H1 (cell line): ENCODE results near the gene CGREF1. TPM values are rescaled to one million over a fixed set of nuclear protein-coding genes. Genes with fewer than 3 reads are reported as not detected.
"Not testable (repeated sequence)": the region's sequence is repeated elsewhere in the genome, so short reads cannot be mapped to it uniquely, and the experiment has no call there.

Source experiments
- CTCF ChIA-PET: fragments of 300-600 bp; sonication (Branson Sonifier 250); formaldehyde crosslinking; loops from one replicate; lab custom pipeline; 2021; ENCODE audit not compliant: partially characterized antibody; lab: Charles Lee
- POLR2A ChIA-PET: fragments of 300-600 bp; sonication (Branson Sonifier 250); formaldehyde crosslinking; loops from one replicate; lab custom pipeline; 2021; ENCODE audit warnings: inconsistent platforms; ENCODE audit not compliant: partially characterized antibody; lab: Charles Lee
- DNase-seq, 2 experiments: peaks; one replicate each; pipeline versions ENCODE4 v3.0.0 to v3.0.0-alpha.2; 2010 to 2022; ENCODE audit warnings: low spot score in 2 of 2, low read depth in 1 of 2, mixed read lengths in 1 of 2
- FAIRE-seq: peaks from 2 replicates; lab custom pipeline; 2011; peaks lifted over from hg19 to GRCh38; lab: Jason Lieb, UNC
- H2AFZ ChIP-seq: 2 replicates; pipeline ENCODE4 v1.8.1; 2012; ENCODE audit warnings: low read length, inconsistent platforms
- H2AK5ac ChIP-seq: 2 replicates; pipeline ENCODE4 v1.6.1; 2013; ENCODE audit warnings: low read depth, low read length
- H2BK120ac ChIP-seq: replicated peaks from 2 replicates; pipeline ENCODE3; 2013; ENCODE audit warnings: low read depth, low read length, inconsistent platforms
- H2BK12ac ChIP-seq: 2 replicates; pipeline ENCODE4 v1.6.1; 2013; ENCODE audit warnings: low read depth, low read length
- H2BK15ac ChIP-seq: 2 replicates; pipeline ENCODE4 v1.6.1; 2013; ENCODE audit warnings: low read length
- H2BK20ac ChIP-seq: 2 replicates; pipeline ENCODE4 v1.6.1; 2013; ENCODE audit warnings: low read length
- H2BK5ac ChIP-seq: 2 replicates; pipeline ENCODE4 v1.6.1; 2013; ENCODE audit warnings: low read depth, low read length
- H3K14ac ChIP-seq: 2 replicates; pipeline ENCODE4 v1.6.1; 2013; ENCODE audit warnings: inconsistent platforms; ENCODE audit not compliant: insufficient read length
- H3K18ac ChIP-seq: 2 replicates; pipeline ENCODE4 v1.6.1; 2013; ENCODE audit warnings: low read length; ENCODE audit errors: extremely low read depth
- H3K23ac ChIP-seq: 2 replicates; pipeline ENCODE4 v1.6.1; 2013; ENCODE audit warnings: inconsistent platforms; ENCODE audit not compliant: insufficient read length
- H3K23me2 ChIP-seq: 2 replicates; pipeline ENCODE4 v1.6.1; 2013; ENCODE audit warnings: low read depth, low read length
- H3K27ac ChIP-seq: 2 replicates; pipeline ENCODE4 v1.6.1; 2011; ENCODE audit warnings: low read depth, low read length, inconsistent platforms
- H3K27me3 ChIP-seq, 4 experiments: replicated peaks in 1 of 4; 1 replicate in 1 of 4; 2 replicates in 3 of 4; pipeline versions ENCODE4 v1.6.1 to v1.8.1; 2011 to 2013; ENCODE audit warnings: low read length in 3 of 4, mild to moderate bottlenecking in 3 of 4, inconsistent platforms in 2 of 4, mixed read lengths in 2 of 4, moderate library complexity in 1 of 4; ENCODE audit not compliant: control insufficient read depth in 3 of 4, insufficient read depth in 3 of 4; ENCODE audit errors: extremely low read depth in 1 of 4
- H3K36me3 ChIP-seq, 4 experiments: 2 replicates each; pipeline versions ENCODE4 v1.6.1 to v1.8.1; 2011 to 2013; ENCODE audit warnings: mild to moderate bottlenecking in 4 of 4, low read length in 3 of 4, moderate library complexity in 2 of 4, control low read depth in 1 of 4, inconsistent platforms in 1 of 4; ENCODE audit not compliant: insufficient read depth in 4 of 4, control insufficient read depth in 2 of 4
- H3K4ac ChIP-seq: replicated peaks from 2 replicates; pipeline ENCODE3; 2013; ENCODE audit warnings: low read length, low read depth, mixed read lengths, inconsistent platforms; ENCODE audit not compliant: insufficient read length
- H3K4me1 ChIP-seq, 4 experiments: replicated peaks in 1 of 4; 1 replicate in 1 of 4; 2 replicates in 3 of 4; pipeline versions ENCODE4 v1.6.1 to v1.8.1; 2011 to 2013; ENCODE audit warnings: low read length in 3 of 4, inconsistent platforms in 2 of 4, mixed read lengths in 1 of 4; ENCODE audit not compliant: insufficient read depth in 4 of 4, control insufficient read depth in 3 of 4
- H3K4me2 ChIP-seq, 2 experiments: 2 replicates each; pipeline versions ENCODE4 v1.6.1 to v1.8.1; 2011 to 2013; ENCODE audit warnings: low read depth in 2 of 2, low read length in 2 of 2, control low read depth in 1 of 2, inconsistent platforms in 1 of 2, mild to moderate bottlenecking in 1 of 2; ENCODE audit not compliant: insufficient read depth in 1 of 2
- H3K4me3 ChIP-seq, 4 experiments: fragments of 200-600, 300-600 bp in 1 of 4; sonication (generic), shearing (Covaris generic), sonication (Bioruptor Twin) in 1 of 4; 2 replicates each; pipeline versions ENCODE4 v1.5.1 to v1.8.1; 2011 to 2016; ENCODE audit warnings: low read length in 4 of 4, low read depth in 3 of 4, control low read depth in 2 of 4, inconsistent platforms in 2 of 4, mild to moderate bottlenecking in 2 of 4, mixed read lengths in 1 of 4, moderate library complexity in 1 of 4; ENCODE audit not compliant: insufficient read depth in 2 of 4; ENCODE audit errors: extremely low read depth in 1 of 4
- H3K56ac ChIP-seq: replicated peaks from 2 replicates; pipeline ENCODE3; 2013; ENCODE audit warnings: low read depth, mild to moderate bottlenecking, mixed read lengths, low read length, inconsistent platforms; ENCODE audit not compliant: insufficient read length
- H3K79me1 ChIP-seq: 2 replicates; pipeline ENCODE4 v1.6.1; 2013; ENCODE audit warnings: low read depth, low read length, control low read depth
- H3K79me2 ChIP-seq, 2 experiments: 2 replicates each; pipeline versions ENCODE4 v1.6.1 to v1.8.1; 2012 to 2013; ENCODE audit warnings: low read length in 2 of 2, mild to moderate bottlenecking in 2 of 2, inconsistent platforms in 1 of 2; ENCODE audit not compliant: insufficient read depth in 2 of 2, control insufficient read depth in 1 of 2
- H3K9ac ChIP-seq, 4 experiments: replicated peaks in 1 of 4; 1 replicate in 1 of 4; 2 replicates in 3 of 4; pipeline versions ENCODE4 v1.6.1 to v1.8.1; 2011 to 2013; ENCODE audit warnings: low read depth in 3 of 4, low read length in 3 of 4, control low read depth in 2 of 4, mild to moderate bottlenecking in 2 of 4, moderate library complexity in 2 of 4, inconsistent platforms in 1 of 4; ENCODE audit errors: extremely low read depth in 1 of 4
- H3K9me3 ChIP-seq, 2 experiments: 2 replicates each; pipeline versions ENCODE4 v1.6.1 to v1.8.1; 2012 to 2013; ENCODE audit warnings: mild to moderate bottlenecking in 2 of 2, moderate library complexity in 2 of 2, control low read depth in 1 of 2, inconsistent platforms in 1 of 2, low read depth in 1 of 2, low read length in 1 of 2, mixed read lengths in 1 of 2; ENCODE audit not compliant: insufficient read depth in 2 of 2
- H4K20me1 ChIP-seq, 2 experiments: replicated peaks in 1 of 2; 2 replicates each; pipeline versions ENCODE3 to v1.8.1; 2011 to 2013; ENCODE audit warnings: inconsistent platforms in 2 of 2, low read length in 2 of 2, mild to moderate bottlenecking in 1 of 2; ENCODE audit not compliant: insufficient read depth in 2 of 2, control insufficient read depth in 1 of 2
- H4K5ac ChIP-seq: 2 replicates; pipeline ENCODE4 v1.6.1; 2013; ENCODE audit warnings: low read length, low read depth, mixed read lengths, inconsistent platforms; ENCODE audit not compliant: insufficient read length
- H4K8ac ChIP-seq: 2 replicates; pipeline ENCODE4 v1.8.0; 2013; ENCODE audit warnings: mild to moderate bottlenecking, moderate library complexity, low read length, inconsistent platforms; ENCODE audit not compliant: insufficient read depth; ENCODE audit errors: extremely low read depth
- H4K91ac ChIP-seq: replicated peaks from 2 replicates; pipeline ENCODE3; 2013; ENCODE audit warnings: low read length, mixed read lengths, inconsistent platforms; ENCODE audit not compliant: insufficient read length
- BACH1 ChIP-seq: IDR thresholded peaks from 2 replicates; pipeline ENCODE4 v1.6.1; 2012; ENCODE audit warnings: low read length, improper control_type of control experiment
- BRCA1 ChIP-seq: IDR thresholded peaks from 2 replicates; pipeline ENCODE4 v1.6.1; 2012; ENCODE audit warnings: low read depth, low read length, improper control_type of control experiment
- EP300 ChIP-seq, 2 experiments: IDR thresholded peaks; 1 replicate in 1 of 2; 2 replicates in 1 of 2; pipeline ENCODE4 v1.6.1; 2011 to 2012; ENCODE audit warnings: low read depth in 2 of 2, low read length in 2 of 2, mild to moderate bottlenecking in 2 of 2, borderline replicate concordance in 1 of 2, inconsistent platforms in 1 of 2, moderate library complexity in 1 of 2
- MAX ChIP-seq: IDR thresholded peaks from 2 replicates; pipeline ENCODE4 v1.6.1; 2012; ENCODE audit warnings: inconsistent platforms
- SIRT6 ChIP-seq: IDR thresholded peaks from one replicate; pipeline ENCODE4 v1.7.1; 2012; ENCODE audit warnings: low read length, inconsistent platforms
- SP2 ChIP-seq: IDR thresholded peaks from 2 replicates; pipeline ENCODE4 v1.6.1; 2012; ENCODE audit warnings: mild to moderate bottlenecking, low read length, inconsistent platforms
- TBP ChIP-seq: IDR thresholded peaks from 2 replicates; pipeline ENCODE4 v1.6.1; 2011; ENCODE audit warnings: low read depth, low read length, improper control_type of control experiment
- WGBS, 2 experiments: shearing (Covaris generic) in 1 of 2; methylation state at CpG; one replicate each; pipeline versions ENCODE4 v1.1.6 to v1.1.7; 2013 to 2015; ENCODE audit warnings: low lambda C conversion rate in 2 of 2, mixed read lengths in 2 of 2, inconsistent platforms in 1 of 2, low coverage in 1 of 2, missing lambda C conversion rate in 1 of 2; ENCODE audit not compliant: insufficient replicate concordance in 2 of 2, insufficient coverage in 1 of 2, insufficient read length in 1 of 2; ENCODE audit errors: extremely low coverage in 1 of 2, missing lambda C conversion rate in 1 of 2; 5-methylcytosine and 5-hydroxymethylcytosine counted together
- polyA plus RNA-seq, 7 experiments: library from polyadenylated mRNA; depleted of rRNA in 3 of 7; stranded (reverse) in 5 of 7; unstranded in 2 of 7; fragments of >200 nt in 5 of 7; fragments of 200-250 nt in 2 of 7; gene quantifications; 1 replicate in 5 of 7; 2 replicates in 1 of 7; 4 replicates in 1 of 7; pipeline versions ENCODE4 v1.2.1 to v1.2.3, GENCODE V29; 2011 to 2013; ENCODE audit warnings: missing spikeins in 2 of 7, mixed read lengths in 2 of 7
- total RNA-seq: library from RNA; stranded (reverse); fragmentation: NEBNext Ultra II Directional; extraction: Animal tissue kit (Norgen Biotek cat#: 25700); gene quantifications from 2 replicates; pipeline ENCODE4 v1.2.1, GENCODE V29; 2021
- TF ChIP-seq, protein P1 (sequence below), 3 experiments: IDR thresholded peaks; 1 replicate in 2 of 3; 2 replicates in 1 of 3; pipeline versions ENCODE4 v1.5.1 to v1.6.1; 2011; ENCODE audit warnings: low read length in 3 of 3, mild to moderate bottlenecking in 3 of 3, inconsistent platforms in 2 of 3, low read depth in 1 of 3, moderate library complexity in 1 of 3; ENCODE audit not compliant: insufficient read depth in 1 of 3; ENCODE audit errors: control extremely low read depth in 1 of 3

CGREF1 gene
- total and polyA plus RNA-seq, 2 of the 8 experiments (the other 6 are each of a cell fraction or from before 2014, with no cell fraction given): 2.5 to 3.4 TPM

DNA sequence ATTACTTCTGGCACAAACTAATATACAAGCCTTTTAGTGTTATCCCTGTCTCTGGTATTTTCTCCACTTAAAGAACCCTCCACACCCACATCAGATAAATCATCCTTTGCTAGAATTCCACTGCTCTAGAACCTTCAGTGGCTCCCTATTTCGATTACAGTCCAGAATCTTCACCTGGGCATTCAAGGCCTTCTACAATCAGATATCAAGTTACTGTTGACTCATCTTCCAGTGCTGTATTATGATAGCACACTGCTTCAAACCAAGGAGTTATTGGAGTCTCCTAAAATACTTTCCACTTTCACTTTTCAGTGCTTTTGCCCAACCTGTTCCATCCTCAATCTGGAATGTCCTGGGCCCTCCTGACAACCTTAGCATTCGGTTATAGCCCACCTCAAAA is 3.4 kb downstream of the CGREF1 start (continued):
- TF ChIP-seq BACH1 (no peak), SP2 (no peak), TBP (no peak), EP300 (IDR thresholded peaks at IDR 0.05; ENCODE audit: borderline replicate concordance in 1 of 2, low read depth in 2 of 2, low read length in 2 of 2) (no peak), BRCA1 (no peak), SIRT6 (no peak), MAX (no peak)
- TF ChIP-seq, protein P1, sequence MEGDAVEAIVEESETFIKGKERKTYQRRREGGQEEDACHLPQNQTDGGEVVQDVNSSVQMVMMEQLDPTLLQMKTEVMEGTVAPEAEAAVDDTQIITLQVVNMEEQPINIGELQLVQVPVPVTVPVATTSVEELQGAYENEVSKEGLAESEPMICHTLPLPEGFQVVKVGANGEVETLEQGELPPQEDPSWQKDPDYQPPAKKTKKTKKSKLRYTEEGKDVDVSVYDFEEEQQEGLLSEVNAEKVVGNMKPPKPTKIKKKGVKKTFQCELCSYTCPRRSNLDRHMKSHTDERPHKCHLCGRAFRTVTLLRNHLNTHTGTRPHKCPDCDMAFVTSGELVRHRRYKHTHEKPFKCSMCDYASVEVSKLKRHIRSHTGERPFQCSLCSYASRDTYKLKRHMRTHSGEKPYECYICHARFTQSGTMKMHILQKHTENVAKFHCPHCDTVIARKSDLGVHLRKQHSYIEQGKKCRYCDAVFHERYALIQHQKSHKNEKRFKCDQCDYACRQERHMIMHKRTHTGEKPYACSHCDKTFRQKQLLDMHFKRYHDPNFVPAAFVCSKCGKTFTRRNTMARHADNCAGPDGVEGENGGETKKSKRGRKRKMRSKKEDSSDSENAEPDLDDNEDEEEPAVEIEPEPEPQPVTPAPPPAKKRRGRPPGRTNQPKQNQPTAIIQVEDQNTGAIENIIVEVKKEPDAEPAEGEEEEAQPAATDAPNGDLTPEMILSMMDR (IDR thresholded peaks at IDR 0.05; ENCODE audit: control extremely low read depth in 1 of 3, insufficient read depth in 1 of 3, low read depth in 1 of 3, low read length in 3 of 3): no peak

GRCh38 chr2:27111392-27112078 is 7.4 kb downstream of the CGREF1 start:
- H4K20me1 ChIP-seq, H3K23ac ChIP-seq, H3K79me1 ChIP-seq, H4K5ac ChIP-seq, H2BK120ac ChIP-seq, H4K91ac ChIP-seq, DNase-seq, H3K4ac ChIP-seq, H3K9me3 ChIP-seq, H3K9ac ChIP-seq, H3K56ac ChIP-seq, H2BK15ac ChIP-seq, H3K18ac ChIP-seq, H3K79me2 ChIP-seq, H3K23me2 ChIP-seq, H3K4me3 ChIP-seq, H3K14ac ChIP-seq, FAIRE-seq, H2AFZ ChIP-seq, H3K4me2 ChIP-seq, H3K4me1 ChIP-seq, H3K27ac ChIP-seq, H2BK20ac ChIP-seq, H3K27me3 ChIP-seq, H3K36me3 ChIP-seq, H2BK12ac ChIP-seq, H2AK5ac ChIP-seq, H2BK5ac ChIP-seq: not testable (repeated sequence)
- peak overlapping the region; percentile 68; the same call in 1 of the 2 replicates for H4K8ac ChIP-seq
- WGBS, 2 experiments: 91% methylated on average over 25 of the region's 49 CpGs; no CpG with 5 or more reads in 1 of the 2 experiments
- ChIA-PET POLR2A (interaction anchor here (0.8 to 1.3 kb wide), 6 partner anchors 10 to 197 kb away, joined by 3 to 5 read pairs (median 3); partner anchors contain the start of genes ABHD1 and UCN), CTCF (interaction anchor here (0.6 to 9.5 kb wide), 12 partner anchors 11 to 153 kb away, joined by 3 to 120 read pairs (median 4); no protein-coding TSS in a partner anchor)
